Motor neuron (in vitro differentiated cells): ENCODE measurements around the gene IFITM1. TPM values are rescaled to one million over a fixed set of nuclear protein-coding genes. Genes with fewer than 3 reads are reported as not detected.
"Not testable (repeated sequence)": the region's sequence is repeated elsewhere in the genome, so short reads cannot be mapped to it uniquely, and the experiment has no call there.

Experiments used
- ATAC-seq, 8 experiments: fragments of 200-7000 bp; cut with Tn5 transposase; replicated peaks in 6 of 8; 2 replicates each; pipeline ENCODE4 v1.8.0; 2021; ENCODE audit warnings: mild to moderate bottlenecking in 8 of 8, moderate library complexity in 8 of 8
- H3K27ac ChIP-seq, 2 donors: fragments of 250-450 bp; sonication (Bioruptor Pico); 2 replicates each; pipeline ENCODE4 v1.9.0; 2021; ENCODE audit warnings: antibody characterized with exemption in 2 of 2, mild to moderate bottlenecking in 2 of 2, moderate library complexity in 1 of 2
- H3K4me1 ChIP-seq, 2 donors: fragments of 250-450 bp; sonication (Bioruptor Pico); replicated peaks in 1 of 2; 2 replicates each; pipeline ENCODE4 v1.6.1; 2021; ENCODE audit warnings: antibody characterized with exemption in 2 of 2, mild to moderate bottlenecking in 2 of 2, moderate library complexity in 1 of 2
- H3K4me3 ChIP-seq, 5 donors: fragments of 250-450 bp; sonication (Bioruptor Pico); 2 replicates each; pipeline ENCODE4 v1.9.0; 2021; ENCODE audit warnings: antibody characterized with exemption in 5 of 5, mild to moderate bottlenecking in 5 of 5, moderate library complexity in 4 of 5
- WGBS, 10 experiments: fragments of 450-650 bp; shearing (Covaris generic); methylation state at CpG; one replicate each; pipeline ENCODE4 v1.0.0; 2022; 5-methylcytosine and 5-hydroxymethylcytosine counted together
- in situ Hi-C, 9 experiments: fragments of 400-800 bp; cut with MboI; loops; one replicate each; pipeline ENCODE4 v1.15.0; 2021; ENCODE audit warnings: low sequenced_read_pairs in 9 of 9, low pct_unique_long_range_greater_than_20kb in 2 of 9; ENCODE audit not compliant: unreplicated experiment in 9 of 9
- total RNA-seq, 8 experiments: library from RNA; unstranded; fragments of 300-600 nt; gene quantifications; 2 replicates each; pipeline versions ENCODE4 v1.2.3 to v1.2.4, GENCODE V29; 2022

IFITM1 gene
- total RNA-seq, 8 experiments from 2014 or later, result 0.16 to 1,915 (median 317) TPM; not detected in 3

- H3K4me3 ChIP-seq, in situ Hi-C loops, H3K27ac ChIP-seq, ATAC-seq: not testable (repeated sequence)
- H3K4me1 ChIP-seq, result peaks cover 0 to 15% of the 10 kb centered on the region in 2 donors
- 74 to 97% (median 86%) methylated on average over 5 to 9 of the region's 27 CpGs; no CpG with 5 or more reads in 2 of the 10 experiments for WGBS, 10 experiments
Measured at GRCh38 chr11:286977-287820, 26.6 kb upstream of the IFITM1 start.

DNA sequence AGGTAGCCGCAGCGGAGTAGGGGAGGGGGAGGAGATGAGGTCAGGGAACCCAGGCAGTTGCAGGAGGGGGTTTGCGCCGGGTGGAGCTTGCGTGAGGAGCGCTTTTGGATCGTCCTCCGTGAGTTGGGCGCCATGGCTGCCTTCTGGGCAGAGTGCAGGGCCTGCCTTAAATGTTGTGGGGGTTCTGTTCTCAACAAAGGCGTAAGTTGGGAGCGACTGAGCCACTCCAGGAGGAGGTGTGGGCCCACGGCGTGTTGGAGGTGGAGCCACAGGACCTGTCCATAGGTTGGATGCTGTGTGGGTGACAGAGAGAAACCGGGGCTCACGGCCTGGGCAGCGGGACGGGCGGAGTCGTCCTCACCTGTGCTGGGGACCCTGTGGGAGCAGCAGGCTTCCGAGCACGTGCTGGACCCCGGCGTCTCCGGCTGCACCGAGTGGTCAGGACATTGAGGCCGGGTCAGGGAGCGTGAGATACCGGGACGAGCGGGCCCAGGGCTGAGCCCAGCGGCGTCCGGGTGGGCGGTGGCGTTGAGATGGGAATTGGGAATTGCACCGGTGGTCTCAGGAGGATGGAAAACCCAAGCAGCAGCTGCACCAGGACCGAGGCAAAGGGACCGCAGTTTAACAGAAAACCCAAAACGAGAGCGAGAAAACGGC lies 25.9 kb upstream of the IFITM1 start:
- 0 to 60% (median 15%) methylated on average over 1 to 16 of the region's 41 CpGs; no CpG with 5 or more reads in 5 of the 10 experiments for WGBS, 10 experiments
- H3K4me3 ChIP-seq, result peak overlapping the region in 4 of 5 donors; percentile 29 to 46 (median 38)
- no peak overlapping the region for H3K27ac ChIP-seq
- ATAC-seq, result no peak
- in situ Hi-C loops, result no loop called here
- peaks cover 0 to 15% of the 10 kb centered on the region in 2 donors for H3K4me1 ChIP-seq

DNA sequence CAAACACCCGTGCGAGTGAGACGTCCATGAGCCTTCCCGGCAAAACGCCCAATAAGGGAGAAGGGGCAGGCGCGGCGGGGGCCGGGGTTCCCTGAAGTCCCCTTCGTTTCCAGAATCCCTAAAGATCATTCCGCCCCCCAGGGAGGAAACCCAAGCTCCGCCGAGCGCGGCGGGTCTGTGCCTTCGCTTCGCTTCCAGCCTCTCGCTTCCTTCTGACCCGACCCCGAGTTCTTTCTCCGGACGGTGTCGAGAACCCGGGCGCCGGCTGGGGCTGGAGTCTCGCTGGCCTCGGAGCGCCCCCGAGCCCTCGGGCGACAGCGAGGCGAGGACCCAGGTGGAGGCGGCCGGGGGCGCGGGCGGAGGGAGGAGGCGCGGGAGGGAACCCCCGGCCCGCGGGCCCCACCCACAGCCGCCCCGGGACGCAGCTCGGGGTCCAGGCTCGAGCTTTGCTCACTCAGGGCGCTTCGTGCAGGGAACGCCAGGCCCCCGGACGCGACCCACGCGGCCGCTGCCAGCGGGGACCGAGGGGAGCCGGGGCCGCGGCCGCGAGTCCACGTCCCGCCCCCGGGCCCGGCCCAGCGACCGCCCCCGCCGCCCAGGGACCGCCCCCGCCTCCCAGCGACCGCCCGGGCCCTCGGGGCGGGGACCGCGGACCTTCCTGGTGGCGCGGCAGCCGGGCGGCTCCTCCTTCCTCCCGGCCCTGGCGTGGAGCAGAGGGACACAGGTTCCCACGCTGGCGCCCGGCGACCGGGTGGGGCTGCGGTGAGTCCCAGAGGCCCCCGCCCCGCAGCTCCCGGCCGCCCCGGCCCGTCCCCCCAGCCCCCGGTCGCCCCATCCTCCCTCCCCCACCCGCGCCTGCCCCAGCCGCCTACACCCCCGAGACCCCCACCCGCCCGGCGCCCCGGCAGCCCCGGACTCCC lies 25.1 kb upstream of the IFITM1 start, which contains the start of gene PGGHG:
PGGHG (plus strand) TSS at position 649 of the 920 bp plus-strand sequence. CDS start 691 bp downstream, outside the sequence.
- H3K4me1 ChIP-seq, result peaks cover 0 to 15% of the 10 kb centered on the region in 2 donors

DNA sequence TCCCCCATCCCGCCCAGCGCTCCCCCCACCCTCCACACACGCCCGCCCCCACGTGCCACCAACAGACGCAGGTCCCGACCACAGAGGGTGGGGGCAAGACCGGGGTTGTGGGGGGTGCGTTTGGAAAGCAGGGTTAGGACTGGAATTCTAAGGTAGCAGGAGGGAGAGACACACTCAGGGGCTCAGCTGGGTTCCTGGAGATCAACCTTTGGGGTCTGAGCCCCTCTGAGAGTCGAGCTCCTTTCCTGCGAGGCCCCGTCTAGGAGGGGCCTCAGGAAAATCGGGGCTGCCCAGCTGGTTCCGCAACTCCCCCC lies 24.5 kb upstream of the IFITM1 start:
- H3K4me3 ChIP-seq, result no peak overlapping the region
- in situ Hi-C loops, result no loop called here
- WGBS, 10 experiments, result 28% methylated on average over 5 of the region's 14 CpGs; no CpG with 5 or more reads in 9 of the 10 experiments
- ATAC-seq, result peak in 6 of 8 experiments; percentile 4 to 44 (median 23)
- peaks cover 0 to 15% of the 10 kb centered on the region in 2 donors for H3K4me1 ChIP-seq
- H3K27ac ChIP-seq, result no peak overlapping the region

More for the DNA sequence above, 25.1 kb upstream of the IFITM1 start, which contains the start of gene PGGHG:
- Histone ChIP-seq H3K4me3 (peak within 1 kb of the TSS; percentile 29 to 46 (median 36)), H3K27ac (no peak within 1 kb of the TSS)
- WGBS, 10 experiments, result 0 to 14% (median 5%) methylated on average over 6 to 12 of the region's 112 CpGs; no CpG with 5 or more reads in 6 of the 10 experiments
- peak; percentile 79 to 89 (median 80) for ATAC-seq
- in situ Hi-C loops, result no loop called here

DNA sequence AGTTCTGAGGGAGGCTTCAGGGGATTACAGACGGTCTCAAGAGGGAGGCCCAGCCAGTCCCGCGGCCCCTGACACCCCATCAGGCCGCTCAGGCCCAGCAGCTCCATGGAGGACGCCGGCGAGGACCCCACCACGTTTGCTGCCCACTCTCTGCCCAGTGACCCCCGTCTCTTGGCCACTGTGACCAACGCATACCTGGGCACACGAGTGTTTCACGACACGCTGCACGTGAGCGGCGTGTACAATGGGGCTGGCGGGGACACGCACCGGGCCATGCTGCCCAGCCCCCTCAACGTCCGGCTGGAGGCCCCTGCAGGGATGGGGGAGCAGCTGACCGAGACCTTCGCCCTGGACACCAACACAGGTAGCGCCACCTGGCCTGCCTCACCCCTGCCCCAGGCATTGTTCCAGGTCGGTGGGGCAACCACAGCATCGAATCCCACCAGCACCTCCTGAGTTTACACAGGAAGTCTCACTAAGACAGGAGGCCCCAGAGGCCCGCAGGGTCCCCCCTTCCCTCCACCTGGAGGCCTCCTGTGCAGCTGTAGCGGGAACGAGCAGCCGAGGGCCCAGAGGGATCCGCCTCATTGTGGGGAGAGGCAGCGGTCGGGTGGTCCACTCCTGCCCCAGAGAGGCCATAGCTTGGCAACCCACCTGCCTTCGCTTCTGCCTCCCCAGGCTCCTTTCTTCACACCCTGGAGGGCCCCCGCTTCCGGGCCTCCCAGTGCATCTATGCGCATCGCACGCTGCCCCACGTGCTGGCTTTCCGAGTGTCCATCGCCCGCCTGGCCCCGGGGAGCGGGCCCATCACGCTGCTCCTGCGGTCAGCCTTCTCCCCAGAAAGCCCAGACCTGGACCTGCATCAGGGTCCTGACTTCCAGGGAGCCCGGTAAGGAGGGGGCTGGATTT lies 23.9 kb upstream of the IFITM1 start:
- Histone ChIP-seq H3K4me3 (no peak overlapping the region), H3K4me1 (peaks cover 0 to 15% of the 10 kb centered on the region in 2 donors), H3K27ac (no peak overlapping the region)
- 86 to 96% methylated on average over 8 to 9 of the region's 48 CpGs; no CpG with 5 or more reads in 8 of the 10 experiments for WGBS, 10 experiments
- in situ Hi-C loops, result no loop called here
- peak in 4 of 8 experiments; percentile 1 to 42 (median 28) for ATAC-seq

- H3K4me1 ChIP-seq, result peaks cover 0 to 15% of the 10 kb centered on the region in 2 donors
- no peak overlapping the region for H3K27ac ChIP-seq
- no peak overlapping the region for H3K4me3 ChIP-seq
- in situ Hi-C loops, result no loop called here
- ATAC-seq, result no peak
- 81 to 95% (median 87%) methylated on average over 3 to 4 of the region's 13 CpGs; no CpG with 5 or more reads in 7 of the 10 experiments for WGBS, 10 experiments
Measured at GRCh38 chr11:290621-291231, 23.1 kb upstream of the IFITM1 start.

- ATAC-seq, result peak in 4 of 8 experiments; percentile 14 to 68 (median 42)
- no peak overlapping the region for H3K4me3 ChIP-seq
- H3K4me1 ChIP-seq, result peaks cover 0 to 15% of the 10 kb centered on the region in 2 donors
- no peak overlapping the region for H3K27ac ChIP-seq
- in situ Hi-C loops, result no loop called here
- 47 to 100% methylated on average over 1 to 5 of the region's 44 CpGs; no CpG with 5 or more reads in 8 of the 10 experiments for WGBS, 10 experiments
Measured at GRCh38 chr11:291281-292210, 22.3 kb upstream of the IFITM1 start.

GRCh38 chr11:292211-293121 lies 21.4 kb upstream of the IFITM1 start:
- no peak for ATAC-seq
- in situ Hi-C loops, result no loop called here
- WGBS, 10 experiments, result 87 to 100% methylated on average over 4 to 6 of the region's 29 CpGs; no CpG with 5 or more reads in 8 of the 10 experiments
- peaks cover 0 to 15% of the 10 kb centered on the region in 2 donors for H3K4me1 ChIP-seq
- H3K4me3 ChIP-seq, result no peak overlapping the region
- no peak overlapping the region for H3K27ac ChIP-seq

DNA sequence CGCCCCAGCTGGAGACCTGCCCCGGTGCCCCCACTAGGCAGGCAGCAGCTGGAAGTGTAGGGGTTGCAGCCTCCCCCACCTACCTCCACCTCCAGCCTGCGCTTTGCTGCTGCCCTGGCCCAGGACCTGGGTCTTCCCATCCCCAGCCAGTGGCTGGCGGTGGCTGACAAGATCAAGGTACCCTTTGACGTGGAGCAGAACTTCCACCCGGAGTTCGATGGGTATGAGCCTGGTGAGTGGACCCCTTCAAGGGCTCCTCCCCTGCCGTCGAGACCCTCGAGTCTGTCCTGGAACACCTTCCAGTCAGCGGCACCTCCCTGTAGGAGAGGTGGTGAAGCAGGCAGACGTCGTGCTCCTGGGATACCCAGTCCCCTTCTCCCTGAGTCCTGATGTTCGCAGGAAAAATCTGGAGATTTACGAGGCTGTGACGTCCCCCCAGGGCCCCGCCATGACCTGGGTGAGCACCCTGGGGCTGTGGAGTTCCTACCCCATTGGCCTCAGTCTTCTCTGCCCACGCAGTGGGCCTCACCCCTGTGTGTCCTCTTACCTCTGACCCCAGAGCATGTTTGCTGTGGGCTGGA lies 20.5 kb upstream of the IFITM1 start:
- H3K27ac ChIP-seq, result no peak overlapping the region
- in situ Hi-C loops, result no loop called here
- peaks cover 0 to 15% of the 10 kb centered on the region in 2 donors for H3K4me1 ChIP-seq
- no peak for ATAC-seq
- WGBS, 10 experiments, result 70 to 100% (median 88%) methylated on average over 1 to 4 of the region's 18 CpGs; no CpG with 5 or more reads in 6 of the 10 experiments
- H3K4me3 ChIP-seq, result no peak overlapping the region
